Measurements from ENCODE around the gene LRRC2.

The LRRC2 gene

GRCh38 chr3:46536758-46537157 is 29.3 kb downstream of the LRRC2 start:
- no peaks in the 10 kb centered on the region for H3K27me3 ChIP-seq (replicated peaks in 2 of 5; ENCODE audit: control insufficient read depth in 4 of 5, insufficient read depth in 5 of 5, low read length in 4 of 5)
- no peak overlapping the region for H3K27ac ChIP-seq (ENCODE audit: insufficient read depth in 1 of 2, low read depth in 1 of 2, low read length in 2 of 2, poor library complexity in 1 of 2, severe bottlenecking in 2 of 2)
- H3K9me3 ChIP-seq (ENCODE audit: control extremely low read depth in 1 of 5, control insufficient read depth in 4 of 5, insufficient read depth in 2 of 5, low read depth in 1 of 5, low read length in 4 of 5), result no peaks in the 10 kb centered on the region
- peaks cover 17 to 31% (median 28%) of the 10 kb centered on the region in 4 experiments for H3K4me1 ChIP-seq (ENCODE audit: control extremely low read depth in 1 of 4, control insufficient read depth in 4 of 4, insufficient read depth in 4 of 4, low read length in 3 of 4)
- no peak for DNase-seq
- ChIA-PET CTCF (interaction anchor here (1.1 to 3.1 kb wide), 3 partner anchors 20 to 48 kb away, joined by 3 to 16 read pairs (median 12); no protein-coding TSS in a partner anchor), POLR2A (no interaction called here)
- no peak overlapping the region for H3K4me3 ChIP-seq (ENCODE audit: control insufficient read depth in 1 of 7, extremely low read depth in 1 of 7, insufficient read depth in 4 of 7, low read depth in 2 of 7, low read length in 6 of 7)
- H3K36me3 ChIP-seq (ENCODE audit: control insufficient read depth in 4 of 4, insufficient read depth in 4 of 4, low read length in 3 of 4), result no peaks in the 10 kb centered on the region

GRCh38 chr3:46535746-46536145 is 30.4 kb downstream of the LRRC2 start:
- no peak for DNase-seq
- Histone ChIP-seq H3K9me3 (ENCODE audit: control extremely low read depth in 1 of 5, control insufficient read depth in 4 of 5, insufficient read depth in 2 of 5, low read depth in 1 of 5, low read length in 4 of 5) (no peaks in the 10 kb centered on the region), H3K27ac (ENCODE audit: insufficient read depth in 1 of 2, low read depth in 1 of 2, low read length in 2 of 2, poor library complexity in 1 of 2, severe bottlenecking in 2 of 2) (no peak overlapping the region), H3K4me3 (ENCODE audit: control insufficient read depth in 1 of 7, extremely low read depth in 1 of 7, insufficient read depth in 4 of 7, low read depth in 2 of 7, low read length in 6 of 7) (no peak overlapping the region), H3K27me3 (replicated peaks in 2 of 5; ENCODE audit: control insufficient read depth in 4 of 5, insufficient read depth in 5 of 5, low read length in 4 of 5) (no peaks in the 10 kb centered on the region), H3K4me1 (ENCODE audit: control extremely low read depth in 1 of 4, control insufficient read depth in 4 of 4, insufficient read depth in 4 of 4, low read length in 3 of 4) (peaks cover 17 to 26% (median 25%) of the 10 kb centered on the region in 4 experiments), H3K36me3 (ENCODE audit: control insufficient read depth in 4 of 4, insufficient read depth in 4 of 4, low read length in 3 of 4) (no peaks in the 10 kb centered on the region)
- 96% methylated on average over 5 of the region's 5 CpGs for WGBS (ENCODE audit: insufficient coverage)
- POLR2A ChIA-PET, result no interaction called here
- CTCF ChIA-PET, result interaction anchor here (1.0 to 2.6 kb wide), 4 partner anchors 19 to 47 kb away, joined by 3 to 16 read pairs (median 4); no protein-coding TSS in a partner anchor

GRCh38 chr3:46533091-46533490 is 33.0 kb downstream of the LRRC2 start:
- peaks cover 0 to 6% (median 6%) of the 10 kb centered on the region in 4 experiments for H3K4me1 ChIP-seq (ENCODE audit: control extremely low read depth in 1 of 4, control insufficient read depth in 4 of 4, insufficient read depth in 4 of 4, low read length in 3 of 4)
- POLR2A ChIA-PET, result interaction anchor here (0.6 kb wide), 1 partner anchor 28 kb away, joined by 3 read pairs; no protein-coding TSS in a partner anchor
- H3K27ac ChIP-seq (ENCODE audit: insufficient read depth in 1 of 2, low read depth in 1 of 2, low read length in 2 of 2, poor library complexity in 1 of 2, severe bottlenecking in 2 of 2), result no peak overlapping the region
- no peaks in the 10 kb centered on the region for H3K9me3 ChIP-seq (ENCODE audit: control extremely low read depth in 1 of 5, control insufficient read depth in 4 of 5, insufficient read depth in 2 of 5, low read depth in 1 of 5, low read length in 4 of 5)
- no peak for DNase-seq
- H3K27me3 ChIP-seq (replicated peaks in 2 of 5; ENCODE audit: control insufficient read depth in 4 of 5, insufficient read depth in 5 of 5, low read length in 4 of 5), result no peaks in the 10 kb centered on the region
- CTCF ChIA-PET, result interaction anchor here (0.6 to 1.6 kb wide), 5 partner anchors 11 to 580 kb away, joined by 3 to 7 read pairs (median 4); partner anchors contain the start of gene RTP3
- H3K4me3 ChIP-seq (ENCODE audit: control insufficient read depth in 1 of 7, extremely low read depth in 1 of 7, insufficient read depth in 4 of 7, low read depth in 2 of 7, low read length in 6 of 7), result no peak overlapping the region
- WGBS (ENCODE audit: insufficient coverage), result 100% methylated on average over 1 of the region's 3 CpGs
- no peaks in the 10 kb centered on the region for H3K36me3 ChIP-seq (ENCODE audit: control insufficient read depth in 4 of 4, insufficient read depth in 4 of 4, low read length in 3 of 4)

GRCh38 chr3:46527239-46527638 is 38.9 kb downstream of the LRRC2 start:
- ChIA-PET POLR2A (no interaction called here), CTCF (interaction anchor here (1.0 to 3.2 kb wide), 6 partner anchors 11 to 39 kb away, joined by 3 to 8 read pairs (median 4); partner anchors contain the start of gene RTP3)
- H3K27ac ChIP-seq (ENCODE audit: insufficient read depth in 1 of 2, low read depth in 1 of 2, low read length in 2 of 2, poor library complexity in 1 of 2, severe bottlenecking in 2 of 2), result no peak overlapping the region
- no peaks in the 10 kb centered on the region for H3K4me1 ChIP-seq (ENCODE audit: control extremely low read depth in 1 of 4, control insufficient read depth in 4 of 4, insufficient read depth in 4 of 4, low read length in 3 of 4)
- no peaks in the 10 kb centered on the region for H3K36me3 ChIP-seq (ENCODE audit: control insufficient read depth in 4 of 4, insufficient read depth in 4 of 4, low read length in 3 of 4)
- DNase-seq, result no peak
- no peaks in the 10 kb centered on the region for H3K27me3 ChIP-seq (replicated peaks in 2 of 5; ENCODE audit: control insufficient read depth in 4 of 5, insufficient read depth in 5 of 5, low read length in 4 of 5)
- H3K9me3 ChIP-seq (ENCODE audit: control extremely low read depth in 1 of 5, control insufficient read depth in 4 of 5, insufficient read depth in 2 of 5, low read depth in 1 of 5, low read length in 4 of 5), result no peaks in the 10 kb centered on the region
- H3K4me3 ChIP-seq (ENCODE audit: control insufficient read depth in 1 of 7, extremely low read depth in 1 of 7, insufficient read depth in 4 of 7, low read depth in 2 of 7, low read length in 6 of 7), result no peak overlapping the region
- 100% methylated on average over 5 of the region's 5 CpGs for WGBS (ENCODE audit: insufficient coverage)

GRCh38 chr3:46524832-46525231 is 41.3 kb downstream of the LRRC2 start:
- Histone ChIP-seq H3K4me3 (ENCODE audit: control insufficient read depth in 1 of 7, extremely low read depth in 1 of 7, insufficient read depth in 4 of 7, low read depth in 2 of 7, low read length in 6 of 7) (no peak overlapping the region), H3K27ac (ENCODE audit: insufficient read depth in 1 of 2, low read depth in 1 of 2, low read length in 2 of 2, poor library complexity in 1 of 2, severe bottlenecking in 2 of 2) (no peak overlapping the region), H3K27me3 (replicated peaks in 2 of 5; ENCODE audit: control insufficient read depth in 4 of 5, insufficient read depth in 5 of 5, low read length in 4 of 5) (no peaks in the 10 kb centered on the region), H3K36me3 (ENCODE audit: control insufficient read depth in 4 of 4, insufficient read depth in 4 of 4, low read length in 3 of 4) (no peaks in the 10 kb centered on the region), H3K4me1 (ENCODE audit: control extremely low read depth in 1 of 4, control insufficient read depth in 4 of 4, insufficient read depth in 4 of 4, low read length in 3 of 4) (no peaks in the 10 kb centered on the region), H3K9me3 (ENCODE audit: control extremely low read depth in 1 of 5, control insufficient read depth in 4 of 5, insufficient read depth in 2 of 5, low read depth in 1 of 5, low read length in 4 of 5) (no peaks in the 10 kb centered on the region)
- DNase-seq, result no peak
- 90% methylated on average over 2 of the region's 3 CpGs for WGBS (ENCODE audit: insufficient coverage)
- ChIA-PET CTCF (interaction anchor here (3.2 kb wide), 1 partner anchor 28 kb away, joined by 8 read pairs; no protein-coding TSS in a partner anchor), POLR2A (no interaction called here)

GRCh38 chr3:46524008-46524407 is 42.1 kb downstream of the LRRC2 start:
- no peaks in the 10 kb centered on the region for H3K9me3 ChIP-seq (ENCODE audit: control extremely low read depth in 1 of 5, control insufficient read depth in 4 of 5, insufficient read depth in 2 of 5, low read depth in 1 of 5, low read length in 4 of 5)
- no peak for DNase-seq
- 91% methylated on average over 2 of the region's 3 CpGs for WGBS (ENCODE audit: insufficient coverage)
- CTCF ChIA-PET, result no interaction called here
- no peak overlapping the region for H3K4me3 ChIP-seq (ENCODE audit: control insufficient read depth in 1 of 7, extremely low read depth in 1 of 7, insufficient read depth in 4 of 7, low read depth in 2 of 7, low read length in 6 of 7)
- POLR2A ChIA-PET, result no interaction called here
- no peak overlapping the region for H3K27ac ChIP-seq (ENCODE audit: insufficient read depth in 1 of 2, low read depth in 1 of 2, low read length in 2 of 2, poor library complexity in 1 of 2, severe bottlenecking in 2 of 2)
- no peaks in the 10 kb centered on the region for H3K4me1 ChIP-seq (ENCODE audit: control extremely low read depth in 1 of 4, control insufficient read depth in 4 of 4, insufficient read depth in 4 of 4, low read length in 3 of 4)
- H3K36me3 ChIP-seq (ENCODE audit: control insufficient read depth in 4 of 4, insufficient read depth in 4 of 4, low read length in 3 of 4), result no peaks in the 10 kb centered on the region
- H3K27me3 ChIP-seq (replicated peaks in 2 of 5; ENCODE audit: control insufficient read depth in 4 of 5, insufficient read depth in 5 of 5, low read length in 4 of 5), result no peaks in the 10 kb centered on the region

GRCh38 chr3:46523556-46523955 is 42.5 kb downstream of the LRRC2 start:
- no peak overlapping the region for H3K4me3 ChIP-seq (ENCODE audit: control insufficient read depth in 1 of 7, extremely low read depth in 1 of 7, insufficient read depth in 4 of 7, low read depth in 2 of 7, low read length in 6 of 7)
- no peaks in the 10 kb centered on the region for H3K9me3 ChIP-seq (ENCODE audit: control extremely low read depth in 1 of 5, control insufficient read depth in 4 of 5, insufficient read depth in 2 of 5, low read depth in 1 of 5, low read length in 4 of 5)
- H3K27me3 ChIP-seq (replicated peaks in 2 of 5; ENCODE audit: control insufficient read depth in 4 of 5, insufficient read depth in 5 of 5, low read length in 4 of 5), result no peaks in the 10 kb centered on the region
- no CpG with 5 or more reads among the region's 2 CpGs for WGBS (ENCODE audit: insufficient coverage)
- H3K36me3 ChIP-seq (ENCODE audit: control insufficient read depth in 4 of 4, insufficient read depth in 4 of 4, low read length in 3 of 4), result no peaks in the 10 kb centered on the region
- POLR2A ChIA-PET, result no interaction called here
- DNase-seq, result no peak
- H3K27ac ChIP-seq (ENCODE audit: insufficient read depth in 1 of 2, low read depth in 1 of 2, low read length in 2 of 2, poor library complexity in 1 of 2, severe bottlenecking in 2 of 2), result no peak overlapping the region
- no peaks in the 10 kb centered on the region for H3K4me1 ChIP-seq (ENCODE audit: control extremely low read depth in 1 of 4, control insufficient read depth in 4 of 4, insufficient read depth in 4 of 4, low read length in 3 of 4)
- CTCF ChIA-PET, result no interaction called here

All from common myeloid progenitor, CD34-positive (primary cell).